ENCODE data around the gene AIP.

Gene AIP

GRCh38 chr11:67522844-67523555 lies 40.2 kb downstream of the AIP start, which contains the start of gene CABP2:
Gene CABP2 (minus strand): TSS chr11:67523446. CDS start chr11:67523326, 120 bp downstream.
- TF ChIP-seq BHLHE40 (IDR thresholded peaks at IDR 0.05; ENCODE audit: borderline replicate concordance) (no peak), FOXK2 (IDR thresholded peaks at IDR 0.05) (no peak), LEF1 (IDR thresholded peaks at IDR 0.05; ENCODE audit: borderline replicate concordance) (no peak), FOXM1 (IDR thresholded peaks at IDR 0.05; ENCODE audit: borderline replicate concordance) (no peak), CTBP1 (IDR thresholded peaks at IDR 0.05; ENCODE audit: borderline replicate concordance) (no peak), SP1 (IDR thresholded peaks at IDR 0.05) (no peak), NFRKB (IDR thresholded peaks at IDR 0.05) (no peak), FOXA1 (IDR thresholded peaks at IDR 0.05) (no peak), ARNT (IDR thresholded peaks at IDR 0.05) (no peak), SUZ12 (IDR thresholded peaks at IDR 0.05) (no peak), HDGF (IDR thresholded peaks at IDR 0.05; ENCODE audit: borderline replicate concordance) (no peak), TARDBP (IDR thresholded peaks at IDR 0.05) (no peak), PKNOX1 (IDR thresholded peaks at IDR 0.05) (no peak)
- ChIA-PET POLR2A (no interaction called here), CTCF (no interaction called here)
- DNase-seq (ENCODE audit: extremely low spot score): no peak

- ChIA-PET POLR2A (no interaction called here), CTCF (no interaction called here)
- DNase-seq (ENCODE audit: extremely low spot score): no peak
- TF ChIP-seq SP1 (IDR thresholded peaks at IDR 0.05): no peak
- TF ChIP-seq ZNF384 (IDR thresholded peaks at IDR 0.05): no peak
- no peak for TF ChIP-seq HDGF (IDR thresholded peaks at IDR 0.05; ENCODE audit: borderline replicate concordance)
- TF ChIP-seq FOXA1 (IDR thresholded peaks at IDR 0.05): no peak
- TF ChIP-seq PKNOX1 (IDR thresholded peaks at IDR 0.05): no peak
- no peak for TF ChIP-seq BHLHE40 (IDR thresholded peaks at IDR 0.05; ENCODE audit: borderline replicate concordance)
- TF ChIP-seq NFRKB (IDR thresholded peaks at IDR 0.05): no peak
These were observed 41.0 kb downstream of the AIP start for GRCh38 chr11:67523556-67524479.

GRCh38 chr11:67524480-67524808 lies 41.6 kb downstream of the AIP start:
- CTCF ChIA-PET: no interaction called here
- POLR2A ChIA-PET: no interaction called here
- TF ChIP-seq FOXM1 (IDR thresholded peaks at IDR 0.05; ENCODE audit: borderline replicate concordance) (no peak), NFRKB (IDR thresholded peaks at IDR 0.05) (no peak), ZNF384 (IDR thresholded peaks at IDR 0.05) (no peak), HDGF (IDR thresholded peaks at IDR 0.05; ENCODE audit: borderline replicate concordance) (no peak), PKNOX1 (IDR thresholded peaks at IDR 0.05) (no peak), ELF4 (IDR thresholded peaks at IDR 0.05) (no peak), SUZ12 (IDR thresholded peaks at IDR 0.05) (no peak), FOXK2 (IDR thresholded peaks at IDR 0.05) (no peak), TARDBP (IDR thresholded peaks at IDR 0.05) (no peak), CTBP1 (IDR thresholded peaks at IDR 0.05; ENCODE audit: borderline replicate concordance) (no peak), LEF1 (IDR thresholded peaks at IDR 0.05; ENCODE audit: borderline replicate concordance) (no peak), BHLHE40 (IDR thresholded peaks at IDR 0.05; ENCODE audit: borderline replicate concordance) (no peak), FOXA1 (IDR thresholded peaks at IDR 0.05) (no peak)
- no peak for DNase-seq (ENCODE audit: extremely low spot score)

- POLR2A ChIA-PET: no interaction called here
- CTCF ChIA-PET: no interaction called here
- TF ChIP-seq HDGF (IDR thresholded peaks at IDR 0.05; ENCODE audit: borderline replicate concordance) (no peak), L3MBTL2 (conservative IDR thresholded peaks at IDR 0.05) (no peak), FOXM1 (IDR thresholded peaks at IDR 0.05; ENCODE audit: borderline replicate concordance) (no peak), SP1 (IDR thresholded peaks at IDR 0.05) (no peak), CTBP1 (IDR thresholded peaks at IDR 0.05; ENCODE audit: borderline replicate concordance) (no peak), LEF1 (IDR thresholded peaks at IDR 0.05; ENCODE audit: borderline replicate concordance) (no peak), ARNT (IDR thresholded peaks at IDR 0.05) (no peak), SUZ12 (IDR thresholded peaks at IDR 0.05) (no peak), ELF4 (IDR thresholded peaks at IDR 0.05) (no peak), TARDBP (IDR thresholded peaks at IDR 0.05) (no peak), FOXK2 (IDR thresholded peaks at IDR 0.05) (no peak), FOXA1 (IDR thresholded peaks at IDR 0.05) (no peak)
- no peak for DNase-seq (ENCODE audit: extremely low spot score)
These were observed 42.6 kb downstream of the AIP start for GRCh38 chr11:67525275-67525976.

GRCh38 chr11:67528376-67528775 lies 45.5 kb downstream of the AIP start:
- TF ChIP-seq PKNOX1 (IDR thresholded peaks at IDR 0.05) (no peak), FOXK2 (IDR thresholded peaks at IDR 0.05) (no peak), ARNT (IDR thresholded peaks at IDR 0.05) (no peak), CTBP1 (IDR thresholded peaks at IDR 0.05; ENCODE audit: borderline replicate concordance) (no peak), SP1 (IDR thresholded peaks at IDR 0.05) (no peak), LEF1 (IDR thresholded peaks at IDR 0.05; ENCODE audit: borderline replicate concordance) (no peak), TARDBP (IDR thresholded peaks at IDR 0.05) (no peak), L3MBTL2 (conservative IDR thresholded peaks at IDR 0.05) (no peak), NFRKB (IDR thresholded peaks at IDR 0.05) (no peak), SUZ12 (IDR thresholded peaks at IDR 0.05) (no peak), ELF4 (IDR thresholded peaks at IDR 0.05) (no peak), ZNF384 (IDR thresholded peaks at IDR 0.05) (no peak), HDGF (IDR thresholded peaks at IDR 0.05; ENCODE audit: borderline replicate concordance) (no peak), BHLHE40 (IDR thresholded peaks at IDR 0.05; ENCODE audit: borderline replicate concordance) (no peak), FOXM1 (IDR thresholded peaks at IDR 0.05; ENCODE audit: borderline replicate concordance) (no peak), FOXA1 (IDR thresholded peaks at IDR 0.05) (no peak)
- POLR2A ChIA-PET: no interaction called here
- no peak for DNase-seq (ENCODE audit: extremely low spot score)
- CTCF ChIA-PET: no interaction called here

Measured in HEK293T (cell line).